GM21367 (cell line): ENCODE data around the gene TRMT13.
"Not testable (repeated sequence)": the region's sequence is repeated elsewhere in the genome, so short reads cannot be mapped to it uniquely, and the experiment has no call there.

Experiments used
- ATAC-seq: cut with Tn5 transposase; IDR thresholded peaks from one replicate; pipeline ENCODE4 v1.9.1; 2021; ENCODE audit not compliant: unreplicated experiment

The TRMT13 gene

DNA sequence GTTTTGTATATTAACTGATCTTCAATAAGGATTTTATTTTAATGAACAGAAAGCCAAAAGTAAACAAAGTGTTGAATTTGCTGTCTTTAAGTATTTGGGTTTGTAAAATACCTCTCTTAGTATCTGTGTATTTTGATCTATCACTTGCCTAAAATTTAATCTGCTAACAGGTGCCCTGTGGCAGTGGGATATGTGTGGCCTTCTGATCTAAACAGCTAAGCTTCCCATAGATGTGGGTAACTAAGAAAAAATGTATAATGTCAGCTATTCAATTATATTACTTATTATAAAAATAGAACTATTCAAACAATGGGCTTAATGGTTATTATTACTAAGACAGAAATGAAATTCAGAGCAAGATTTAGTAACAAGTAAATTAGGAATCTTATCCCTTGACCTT is 29.9 kb downstream of the TRMT13 start:
- ATAC-seq, result no peak

DNA sequence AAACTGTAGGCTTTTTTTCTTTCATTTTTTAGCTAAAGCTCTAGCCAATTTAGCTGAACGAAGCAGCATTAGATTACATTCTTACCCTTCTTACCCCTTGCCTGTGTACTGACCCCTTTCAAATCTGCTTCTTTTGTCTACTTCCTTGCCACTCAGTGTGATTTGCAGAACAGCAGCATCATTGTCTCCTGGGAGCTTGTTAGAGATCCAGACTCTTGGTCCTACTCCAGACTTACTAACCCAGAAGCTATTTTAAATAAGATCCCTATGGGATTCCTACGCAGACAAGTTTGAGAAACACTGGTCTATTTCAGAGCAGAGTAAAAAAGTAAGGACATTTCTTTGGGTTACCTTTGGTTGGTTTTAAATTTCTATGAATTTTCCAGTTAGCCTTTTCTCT is 31.3 kb downstream of the TRMT13 start:
- no peak for ATAC-seq

DNA sequence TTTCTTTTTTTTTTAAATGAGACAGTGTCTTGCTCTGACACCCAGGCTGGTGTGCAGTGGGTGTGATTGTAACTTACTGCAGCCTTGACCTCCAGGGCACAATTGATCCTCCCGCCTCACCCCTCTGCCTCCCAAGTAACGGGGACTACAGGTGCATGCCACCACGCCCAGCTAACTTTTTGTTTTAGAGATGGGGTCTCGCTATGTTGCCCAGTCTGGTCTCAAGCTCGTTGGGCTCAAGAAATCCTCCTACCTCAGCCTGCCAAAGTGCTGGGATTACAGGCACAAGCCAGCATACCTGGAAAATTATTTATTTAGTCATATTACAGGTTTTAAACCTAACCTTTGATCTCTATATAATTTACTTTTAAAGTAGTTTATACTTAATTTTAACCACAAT is 31.7 kb downstream of the TRMT13 start:
- ATAC-seq, result no peak

DNA sequence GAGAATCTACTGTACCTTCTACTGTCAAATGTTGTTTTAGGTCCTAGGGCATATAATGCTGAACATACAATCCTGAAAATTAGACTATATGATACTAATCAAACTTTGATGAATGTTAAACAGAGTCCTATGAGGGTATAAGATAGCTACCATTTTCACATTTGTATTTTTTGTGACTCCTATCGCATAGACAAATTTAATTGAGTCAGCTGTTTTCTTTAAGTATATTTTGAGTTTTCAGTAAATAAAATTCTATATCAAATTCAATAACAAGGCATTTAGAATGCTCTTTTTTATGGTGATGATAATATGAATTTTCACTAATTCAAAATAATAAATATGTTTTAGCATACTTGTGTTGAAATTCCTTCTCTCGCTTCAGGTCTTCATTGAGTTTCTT is 35.1 kb downstream of the TRMT13 start:
- ATAC-seq, result no peak

DNA sequence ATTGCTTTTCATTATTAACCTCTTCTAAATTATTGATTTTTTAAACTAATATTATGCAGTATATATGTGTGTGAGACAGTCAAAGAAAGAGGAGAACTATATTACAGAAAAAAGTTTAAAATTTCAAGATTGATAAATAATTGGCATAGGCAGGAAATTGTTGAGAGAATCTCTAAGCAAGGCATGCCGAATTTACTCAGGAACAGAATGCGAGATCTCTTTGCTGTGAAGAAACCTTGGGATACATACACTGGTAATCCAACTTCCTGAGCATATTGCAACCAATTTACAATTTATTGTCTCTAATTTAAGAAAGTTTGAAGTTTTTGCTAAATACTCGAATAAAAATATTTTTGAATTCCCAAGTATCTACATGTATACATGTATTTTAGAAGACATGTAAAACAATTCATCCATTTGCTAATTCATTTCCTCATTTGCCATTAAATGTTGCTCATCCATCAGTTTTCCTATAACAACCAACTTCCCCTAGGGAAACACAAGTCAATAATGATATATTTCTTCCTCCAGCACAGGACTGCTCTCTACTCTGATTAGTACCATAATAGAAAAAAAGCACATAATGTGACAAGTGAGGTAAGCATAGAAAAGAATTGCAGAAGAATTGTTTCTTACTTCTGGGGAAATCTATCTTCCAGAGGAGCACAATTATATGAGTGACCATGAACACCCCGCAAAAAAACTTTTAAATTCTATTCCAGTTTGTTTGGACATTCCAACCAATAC is 44.5 kb downstream of the TRMT13 start:
- no peak for ATAC-seq

DNA sequence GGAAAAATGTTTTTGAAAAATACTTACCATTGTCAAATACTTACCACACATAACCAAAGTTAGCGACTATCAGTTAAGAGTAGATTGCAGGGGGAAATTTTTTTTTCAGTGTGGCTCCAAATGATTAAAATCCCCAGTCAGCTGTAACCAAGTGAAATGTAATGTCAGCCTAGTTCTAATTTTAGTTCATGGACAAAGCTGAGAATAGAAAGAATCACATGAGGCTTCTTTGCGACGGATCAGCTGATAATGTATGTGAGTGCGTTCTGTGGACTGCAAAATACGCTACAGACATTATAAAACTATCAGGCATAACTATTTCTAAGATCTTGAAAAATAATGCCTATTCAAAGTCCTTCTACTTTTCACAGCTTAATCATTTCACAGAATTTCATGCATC is 45.1 kb downstream of the TRMT13 start, which contains the start of gene LRRC39:
TSS of gene LRRC39 (minus strand) at position 166 of the 400 bp plus-strand sequence. CDS start 9,740 bp downstream, outside the sequence.
- no peak for ATAC-seq

DNA sequence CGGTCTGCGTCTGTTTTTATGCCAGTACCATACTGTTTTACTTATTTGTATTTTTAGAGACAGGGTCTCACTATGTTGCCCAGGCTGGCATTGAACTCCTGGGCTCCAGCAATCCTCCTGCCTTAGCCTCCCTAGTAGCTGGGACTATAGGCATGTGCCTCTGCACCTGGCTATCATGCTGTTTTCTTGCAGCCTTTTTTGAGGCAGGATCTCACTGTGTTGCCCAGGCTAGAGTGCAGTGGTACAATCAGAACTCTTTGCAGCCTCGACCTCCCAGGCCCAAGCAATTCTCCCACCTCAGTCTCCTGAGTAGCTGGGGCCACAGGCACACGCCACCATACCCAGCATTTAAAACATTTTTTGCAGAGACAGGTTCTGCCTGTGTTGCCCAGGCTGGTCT is 50.4 kb downstream of the TRMT13 start:
- no peak for ATAC-seq

DNA sequence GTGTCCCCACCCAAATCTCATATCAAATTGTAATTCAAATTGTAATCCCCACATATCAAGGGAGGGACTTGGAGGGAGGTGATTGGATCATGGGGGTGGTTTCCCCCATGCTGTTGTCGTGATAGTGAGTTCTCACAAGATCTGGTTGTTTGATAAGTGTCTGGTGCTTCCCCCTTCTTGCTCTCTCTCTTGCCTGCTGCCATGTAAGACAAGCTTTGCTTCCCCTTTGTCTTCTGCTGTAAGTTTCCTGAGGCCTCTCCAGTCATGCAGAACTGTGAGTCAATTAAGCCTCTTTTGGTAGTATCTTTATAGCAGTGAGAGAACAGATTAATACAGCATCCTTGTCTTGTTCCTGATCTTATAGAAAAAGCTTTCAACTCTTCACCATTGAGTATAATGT is 51.6 kb downstream of the TRMT13 start:
- peak; percentile 71 for ATAC-seq

DNA sequence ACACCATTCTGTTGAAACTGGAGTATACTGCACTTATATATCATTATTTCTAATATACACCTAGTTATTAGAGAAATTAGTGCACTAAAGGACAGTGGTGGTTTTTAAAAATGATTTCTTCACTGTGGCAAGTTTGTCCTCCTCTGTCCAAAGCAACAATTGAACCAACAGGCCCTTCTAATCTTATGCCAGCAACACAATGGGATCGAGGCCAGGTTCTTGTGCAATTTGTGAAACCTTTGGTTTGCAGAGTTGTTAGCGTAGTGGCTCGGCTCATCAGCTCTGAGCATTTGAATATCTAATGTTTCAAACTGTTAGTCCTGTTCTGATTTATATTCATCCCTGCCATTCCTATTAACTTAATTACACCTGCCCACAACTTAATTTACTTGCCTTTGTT is 54.9 kb downstream of the TRMT13 start:
- no peak for ATAC-seq

DNA sequence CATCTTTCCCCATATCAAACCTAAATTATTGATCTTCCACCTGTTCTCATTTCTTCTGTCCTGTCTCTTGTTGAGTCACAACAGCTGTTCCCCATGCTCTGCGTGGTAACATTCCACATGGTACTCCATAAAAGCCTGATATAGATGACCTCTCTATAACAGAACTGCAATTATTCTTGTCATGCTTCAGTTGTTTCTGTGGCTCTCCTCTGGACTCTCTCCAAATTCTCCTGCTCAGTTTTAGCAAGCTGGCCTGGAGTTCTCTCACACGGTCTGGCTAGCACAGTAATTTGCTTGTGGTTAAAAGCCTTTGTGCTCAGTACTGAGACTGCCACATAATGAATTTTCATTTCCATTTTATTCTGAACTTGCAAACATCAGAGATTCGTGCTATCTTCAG is 55.7 kb downstream of the TRMT13 start:
- peak; percentile 51 for ATAC-seq

DNA sequence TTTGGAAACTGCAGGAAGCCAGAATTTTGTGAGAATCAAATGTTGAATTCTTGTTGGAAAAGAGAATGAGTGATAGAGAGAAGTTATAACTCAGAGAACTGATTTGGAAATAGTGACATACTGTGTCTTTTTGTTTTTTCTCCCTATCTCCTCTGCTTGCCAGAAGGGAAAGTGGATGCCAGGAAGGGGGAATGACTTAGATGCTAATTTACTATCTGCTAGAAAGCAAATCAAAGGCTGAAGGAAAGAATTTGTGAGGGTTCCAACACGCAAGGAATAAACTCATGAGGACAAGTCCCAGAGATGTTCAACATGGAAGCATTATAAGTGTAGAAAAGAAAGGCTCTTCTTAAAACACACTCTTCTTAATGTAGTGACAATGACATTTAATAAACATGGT is 65.6 kb downstream of the TRMT13 start:
- ATAC-seq, result no peak

DNA sequence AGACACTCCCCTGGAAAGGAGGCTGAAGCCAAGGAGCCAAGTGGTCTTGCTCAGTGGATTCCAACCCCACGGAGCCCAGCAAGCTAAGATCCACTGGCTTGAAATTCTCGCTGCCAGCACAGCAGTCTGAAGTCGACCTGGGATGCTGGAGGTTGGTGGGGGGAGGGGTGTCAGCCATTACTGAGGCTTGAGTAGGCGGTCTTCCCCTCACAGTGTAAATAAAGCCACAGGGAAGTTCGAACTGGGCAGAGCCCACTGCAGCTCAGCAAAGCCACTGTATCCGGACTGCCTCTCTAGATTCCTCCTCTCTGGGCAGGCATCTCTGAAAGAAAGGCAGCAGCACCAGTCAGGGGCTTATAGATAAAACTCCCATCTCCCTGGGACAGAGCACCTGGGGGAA is 67.1 kb downstream of the TRMT13 start:
- not testable (repeated sequence) for ATAC-seq
